HepG2 (cell line): Measurements from ENCODE around the gene SRSF3. TPM values are rescaled to one million over a fixed set of nuclear protein-coding genes. Genes with fewer than 3 reads are reported as not detected.
A peak's percentile ranks its signal among the peaks of the same experiment; 100 is the strongest.

Experiments used
- BRD4 ChIP-seq: sonication (generic); formaldehyde crosslinking; IDR thresholded peaks from 2 replicates; pipeline ENCODE4 v1.4.0; 2020; ENCODE audit warnings: missing genetic modification reagents
- ESRRA ChIP-seq: sonication (generic); formaldehyde crosslinking; IDR thresholded peaks from 2 replicates; pipeline ENCODE4 v1.5.1; 2020; ENCODE audit warnings: mild to moderate bottlenecking, low read depth, missing genetic modification reagents
- FOXC1 ChIP-seq: sonication (generic); formaldehyde crosslinking; IDR thresholded peaks from 2 replicates; pipeline ENCODE4 v1.8.0; 2022; ENCODE audit warnings: mild to moderate bottlenecking, missing genetic modification reagents, borderline replicate concordance
- FOXP1 ChIP-seq, 2 experiments: fragments of 450-650 bp in 1 of 2; IDR thresholded peaks; 2 replicates each; pipeline ENCODE4 v1.6.1; 2017 to 2018; ENCODE audit warnings: antibody characterized with exemption in 1 of 2
- GATAD2A ChIP-seq: IDR thresholded peaks from 2 replicates; pipeline ENCODE4 v1.6.1; 2016
- JARID2 ChIP-seq: sonication (generic); formaldehyde crosslinking; IDR thresholded peaks from 2 replicates; pipeline ENCODE4 v1.8.1; 2023; ENCODE audit warnings: missing genetic modification reagents, inconsistent platforms; ENCODE audit not compliant: insufficient replicate concordance
- KMT2A ChIP-seq: sonication (generic); formaldehyde crosslinking; IDR thresholded peaks from 2 replicates; pipeline ENCODE4 v1.4.0; 2020; ENCODE audit warnings: missing genetic modification reagents
- NCOR1 ChIP-seq: fragments of 200-600 bp; sonication (generic); IDR thresholded peaks from 2 replicates; pipeline ENCODE4 v1.7.0; 2017; ENCODE audit warnings: antibody characterized with exemption, low read length, borderline replicate concordance
- PHF21A ChIP-seq: sonication (generic); formaldehyde crosslinking; IDR thresholded peaks from 2 replicates; pipeline ENCODE4 v1.5.0; 2020; ENCODE audit warnings: mild to moderate bottlenecking, missing genetic modification reagents
- RXRB ChIP-seq: IDR thresholded peaks from 2 replicates; pipeline ENCODE4 v1.6.1; 2016; ENCODE audit warnings: borderline replicate concordance, missing genetic modification reagents, missing compliant biosample characterization
- SAFB2 ChIP-seq: sonication (generic); formaldehyde crosslinking; IDR thresholded peaks from 2 replicates; pipeline ENCODE4 v1.5.1; 2020; ENCODE audit warnings: missing genetic modification reagents, low read depth, mild to moderate bottlenecking, borderline replicate concordance
- SMYD3 ChIP-seq: sonication (generic); formaldehyde crosslinking; IDR thresholded peaks from 2 replicates; pipeline ENCODE4 v1.8.1; 2023; ENCODE audit warnings: mild to moderate bottlenecking, missing genetic modification reagents
- SP1 ChIP-seq, 2 experiments: fragments of 450-650 bp in 1 of 2; sonication (generic) in 1 of 2; formaldehyde crosslinking in 1 of 2; IDR thresholded peaks; 2 replicates each; pipeline versions ENCODE4 v1.4.0 to v1.6.1; 2016 to 2020; ENCODE audit warnings: missing genetic modification reagents in 1 of 2
- TCF7L2 ChIP-seq: IDR thresholded peaks from 2 replicates; pipeline ENCODE4 v1.6.1; 2011; ENCODE audit warnings: mild to moderate bottlenecking, low read depth, low read length, moderate library complexity
- ZFX ChIP-seq: sonication (generic); formaldehyde crosslinking; IDR thresholded peaks from 2 replicates; pipeline ENCODE4 v1.4.0; 2020; ENCODE audit warnings: mild to moderate bottlenecking, low read depth, missing genetic modification reagents, moderate library complexity
- ZNF674 ChIP-seq: sonication (generic); formaldehyde crosslinking; IDR thresholded peaks from 2 replicates; pipeline ENCODE4 v1.5.0; 2020; ENCODE audit warnings: low read depth, mild to moderate bottlenecking, missing genetic modification reagents
- polyA plus RNA-seq, 8 experiments: library from polyadenylated mRNA; depleted of rRNA in 3 of 8; stranded (reverse) in 7 of 8; unstranded in 1 of 8; fragments of >200 nt; fragmentation: Illumina TruSeq in 4 of 8; extraction: Trizol in 4 of 8; gene quantifications; 2 replicates each; pipeline versions ENCODE4 v1.2.1 to v1.2.3, GENCODE V29; 2011 to 2016; ENCODE audit warnings: low read depth in 4 of 8, missing spikeins in 1 of 8, mixed read lengths in 1 of 8; ENCODE audit not compliant: insufficient read depth in 1 of 8
- total RNA-seq, 5 experiments: library from RNA; depleted of rRNA; stranded (reverse); fragments of >200 nt; fragmentation: Illumina TruSeq; extraction: Trizol; gene quantifications; 2 replicates each; pipeline ENCODE4 v1.2.3, GENCODE V29; 2016; ENCODE audit warnings: low read depth in 1 of 5
- TF ChIP-seq, protein P1 (sequence below): sonication (generic); formaldehyde crosslinking; IDR thresholded peaks from 2 replicates; pipeline ENCODE4; 2020; ENCODE audit warnings: missing genetic modification reagents, mild to moderate bottlenecking, borderline replicate concordance
- TF ChIP-seq, protein P2 (sequence below): sonication (generic); formaldehyde crosslinking; IDR thresholded peaks from one replicate; pipeline ENCODE4 v1.5.1; 2020; ENCODE audit warnings: mild to moderate bottlenecking, missing genetic modification reagents; ENCODE audit errors: not compliant biosample characterization
- TF ChIP-seq, protein P3 (sequence below): sonication (generic); formaldehyde crosslinking; IDR thresholded peaks from 2 replicates; pipeline ENCODE4 v1.8.0; 2022; ENCODE audit warnings: missing genetic modification reagents, mild to moderate bottlenecking, borderline replicate concordance

The SRSF3 gene
- total and polyA plus RNA-seq, 2 of the 13 experiments (the other 11 are each of a cell fraction or from before 2014, with no cell fraction given) = 206 to 684 TPM

DNA sequence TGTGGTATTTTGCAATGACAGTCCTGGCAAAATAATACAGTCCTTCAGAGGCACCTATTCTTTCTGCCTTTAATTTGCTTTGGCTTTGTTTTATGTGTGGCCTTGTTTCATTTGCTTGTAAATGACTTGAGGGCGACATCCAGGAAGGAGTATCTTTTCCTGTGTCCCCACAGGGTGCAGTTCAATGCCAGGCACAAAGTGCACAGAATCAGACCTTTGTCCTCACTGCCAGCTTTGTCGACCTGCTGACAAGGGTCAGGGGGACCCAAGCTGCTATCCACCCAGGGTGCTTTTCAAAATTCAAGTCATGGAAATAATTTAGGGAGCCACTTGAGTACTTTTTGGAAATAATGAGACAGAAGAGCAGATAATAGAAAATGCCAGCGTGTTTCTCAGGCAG is 47.4 kb downstream of the SRSF3 start (continued):
- TF ChIP-seq FOXP1 (IDR thresholded peaks at IDR 0.05) (no peak), FOXP1 (CRISPR knock-in tag; IDR thresholded peaks at IDR 0.05) (no peak), NCOR1 (peak; percentile 62), SAFB2 (CRISPR knock-in tag) (no peak), ZFX (CRISPR knock-in tag) (no peak), SMYD3 (no peak), GATAD2A (CRISPR knock-in tag) (peak; percentile 55), JARID2 (CRISPR knock-in tag) (no peak), ESRRA (CRISPR knock-in tag) (peak; percentile 85; the same call in 1 of the 2 replicates), TCF7L2 (no peak), ZNF674 (CRISPR knock-in tag) (no peak), RXRB (CRISPR knock-in tag) (peak; percentile 71; the same call in 1 of the 2 replicates), SP1 (IDR thresholded peaks at IDR 0.05) (no peak), SP1 (CRISPR knock-in tag; IDR thresholded peaks at IDR 0.05) (no peak), KMT2A (CRISPR knock-in tag) (no peak), PHF21A (CRISPR knock-in tag) (0 out of 2 replicates have a peak, but pooled peaks have one; percentile 2), BRD4 (CRISPR knock-in tag) (no peak), FOXC1 (no peak)
- TF ChIP-seq, protein P1, sequence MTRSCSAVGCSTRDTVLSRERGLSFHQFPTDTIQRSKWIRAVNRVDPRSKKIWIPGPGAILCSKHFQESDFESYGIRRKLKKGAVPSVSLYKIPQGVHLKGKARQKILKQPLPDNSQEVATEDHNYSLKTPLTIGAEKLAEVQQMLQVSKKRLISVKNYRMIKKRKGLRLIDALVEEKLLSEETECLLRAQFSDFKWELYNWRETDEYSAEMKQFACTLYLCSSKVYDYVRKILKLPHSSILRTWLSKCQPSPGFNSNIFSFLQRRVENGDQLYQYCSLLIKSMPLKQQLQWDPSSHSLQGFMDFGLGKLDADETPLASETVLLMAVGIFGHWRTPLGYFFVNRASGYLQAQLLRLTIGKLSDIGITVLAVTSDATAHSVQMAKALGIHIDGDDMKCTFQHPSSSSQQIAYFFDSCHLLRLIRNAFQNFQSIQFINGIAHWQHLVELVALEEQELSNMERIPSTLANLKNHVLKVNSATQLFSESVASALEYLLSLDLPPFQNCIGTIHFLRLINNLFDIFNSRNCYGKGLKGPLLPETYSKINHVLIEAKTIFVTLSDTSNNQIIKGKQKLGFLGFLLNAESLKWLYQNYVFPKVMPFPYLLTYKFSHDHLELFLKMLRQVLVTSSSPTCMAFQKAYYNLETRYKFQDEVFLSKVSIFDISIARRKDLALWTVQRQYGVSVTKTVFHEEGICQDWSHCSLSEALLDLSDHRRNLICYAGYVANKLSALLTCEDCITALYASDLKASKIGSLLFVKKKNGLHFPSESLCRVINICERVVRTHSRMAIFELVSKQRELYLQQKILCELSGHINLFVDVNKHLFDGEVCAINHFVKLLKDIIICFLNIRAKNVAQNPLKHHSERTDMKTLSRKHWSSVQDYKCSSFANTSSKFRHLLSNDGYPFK (CRISPR knock-in tag) = no peak
- TF ChIP-seq, protein P2, sequence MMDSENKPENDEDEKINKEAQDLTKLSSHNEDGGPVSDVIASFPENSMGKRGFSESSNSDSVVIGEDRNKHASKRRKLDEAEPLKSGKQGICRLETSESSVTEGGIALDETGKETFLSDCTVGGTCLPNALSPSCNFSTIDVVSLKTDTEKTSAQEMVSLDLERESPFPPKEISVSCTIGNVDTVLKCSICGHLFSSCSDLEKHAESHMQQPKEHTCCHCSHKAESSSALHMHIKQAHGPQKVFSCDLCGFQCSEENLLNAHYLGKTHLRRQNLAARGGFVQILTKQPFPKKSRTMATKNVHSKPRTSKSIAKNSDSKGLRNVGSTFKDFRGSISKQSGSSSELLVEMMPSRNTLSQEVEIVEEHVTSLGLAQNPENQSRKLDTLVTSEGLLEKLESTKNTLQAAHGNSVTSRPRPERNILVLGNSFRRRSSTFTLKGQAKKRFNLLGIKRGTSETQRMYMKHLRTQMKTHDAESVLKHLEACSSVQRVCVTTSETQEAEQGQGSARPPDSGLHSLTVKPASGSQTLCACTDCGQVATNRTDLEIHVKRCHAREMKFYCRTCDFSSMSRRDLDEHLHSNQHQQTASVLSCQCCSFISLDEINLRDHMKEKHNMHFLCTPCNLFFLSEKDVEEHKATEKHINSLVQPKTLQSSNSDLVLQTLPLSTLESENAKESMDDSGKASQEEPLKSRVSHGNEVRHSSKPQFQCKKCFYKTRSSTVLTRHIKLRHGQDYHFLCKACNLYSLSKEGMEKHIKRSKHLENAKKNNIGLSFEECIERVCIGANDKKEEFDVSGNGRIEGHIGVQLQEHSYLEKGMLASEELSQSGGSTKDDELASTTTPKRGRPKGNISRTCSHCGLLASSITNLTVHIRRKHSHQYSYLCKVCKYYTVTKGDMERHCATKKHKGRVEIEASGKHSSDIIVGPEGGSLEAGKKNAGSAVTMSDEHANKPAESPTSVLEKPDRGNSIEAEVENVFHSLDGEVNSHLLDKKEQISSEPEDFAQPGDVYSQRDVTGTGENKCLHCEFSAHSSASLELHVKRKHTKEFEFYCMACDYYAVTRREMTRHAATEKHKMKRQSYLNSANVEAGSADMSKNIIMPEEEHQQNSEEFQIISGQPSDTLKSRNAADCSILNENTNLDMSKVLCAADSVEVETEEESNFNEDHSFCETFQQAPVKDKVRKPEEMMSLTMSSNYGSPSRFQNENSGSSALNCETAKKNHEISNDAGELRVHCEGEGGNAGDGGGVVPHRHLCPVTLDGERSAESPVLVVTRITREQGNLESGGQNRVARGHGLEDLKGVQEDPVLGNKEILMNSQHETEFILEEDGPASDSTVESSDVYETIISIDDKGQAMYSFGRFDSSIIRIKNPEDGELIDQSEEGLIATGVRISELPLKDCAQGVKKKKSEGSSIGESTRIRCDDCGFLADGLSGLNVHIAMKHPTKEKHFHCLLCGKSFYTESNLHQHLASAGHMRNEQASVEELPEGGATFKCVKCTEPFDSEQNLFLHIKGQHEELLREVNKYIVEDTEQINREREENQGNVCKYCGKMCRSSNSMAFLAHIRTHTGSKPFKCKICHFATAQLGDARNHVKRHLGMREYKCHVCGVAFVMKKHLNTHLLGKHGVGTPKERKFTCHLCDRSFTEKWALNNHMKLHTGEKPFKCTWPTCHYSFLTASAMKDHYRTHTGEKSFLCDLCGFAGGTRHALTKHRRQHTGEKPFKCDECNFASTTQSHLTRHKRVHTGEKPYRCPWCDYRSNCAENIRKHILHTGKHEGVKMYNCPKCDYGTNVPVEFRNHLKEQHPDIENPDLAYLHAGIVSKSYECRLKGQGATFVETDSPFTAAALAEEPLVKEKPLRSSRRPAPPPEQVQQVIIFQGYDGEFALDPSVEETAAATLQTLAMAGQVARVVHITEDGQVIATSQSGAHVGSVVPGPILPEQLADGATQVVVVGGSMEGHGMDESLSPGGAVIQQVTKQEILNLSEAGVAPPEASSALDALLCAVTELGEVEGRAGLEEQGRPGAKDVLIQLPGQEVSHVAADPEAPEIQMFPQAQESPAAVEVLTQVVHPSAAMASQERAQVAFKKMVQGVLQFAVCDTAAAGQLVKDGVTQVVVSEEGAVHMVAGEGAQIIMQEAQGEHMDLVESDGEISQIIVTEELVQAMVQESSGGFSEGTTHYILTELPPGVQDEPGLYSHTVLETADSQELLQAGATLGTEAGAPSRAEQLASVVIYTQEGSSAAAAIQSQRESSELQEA = no peak
- TF ChIP-seq, protein P3, sequence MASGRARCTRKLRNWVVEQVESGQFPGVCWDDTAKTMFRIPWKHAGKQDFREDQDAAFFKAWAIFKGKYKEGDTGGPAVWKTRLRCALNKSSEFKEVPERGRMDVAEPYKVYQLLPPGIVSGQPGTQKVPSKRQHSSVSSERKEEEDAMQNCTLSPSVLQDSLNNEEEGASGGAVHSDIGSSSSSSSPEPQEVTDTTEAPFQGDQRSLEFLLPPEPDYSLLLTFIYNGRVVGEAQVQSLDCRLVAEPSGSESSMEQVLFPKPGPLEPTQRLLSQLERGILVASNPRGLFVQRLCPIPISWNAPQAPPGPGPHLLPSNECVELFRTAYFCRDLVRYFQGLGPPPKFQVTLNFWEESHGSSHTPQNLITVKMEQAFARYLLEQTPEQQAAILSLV (CRISPR knock-in tag) = no peak
